22Rv1 (cell line): ENCODE results near the gene TSPYL1.
"Not testable (repeated sequence)": the region's sequence is repeated elsewhere in the genome, so short reads cannot be mapped to it uniquely, and the experiment has no call there.

Experiments
- H3K27ac ChIP-seq: fragments of 450-650 bp; 2 replicates; pipeline ENCODE4 v1.5.1; 2017
- CTCF ChIP-seq: fragments of 450-650 bp; IDR thresholded peaks from 2 replicates; pipeline ENCODE4 v1.5.1; 2017; ENCODE audit warnings: mild to moderate bottlenecking
- ZFX ChIP-seq: fragments of 450-650 bp; IDR thresholded peaks from 2 replicates; pipeline ENCODE4 v1.6.1; 2017; ENCODE audit warnings: antibody characterized with exemption, borderline replicate concordance

TSPYL1 gene

GRCh38 chr6:116323863-116324262 lies 44.1 kb upstream of the TSPYL1 start:
- no peak overlapping the region for H3K27ac ChIP-seq
- TF ChIP-seq ZFX (no peak), CTCF (no peak)

- H3K27ac ChIP-seq = not testable (repeated sequence)
These were observed 42.2 kb upstream of the TSPYL1 start for GRCh38 chr6:116321933-116322332.

- TF ChIP-seq CTCF (no peak), ZFX (no peak)
- no peak overlapping the region for H3K27ac ChIP-seq
These were observed 37.2 kb upstream of the TSPYL1 start for GRCh38 chr6:116316772-116317467.

- TF ChIP-seq ZFX = no peak
- TF ChIP-seq CTCF = no peak
- H3K27ac ChIP-seq = no peak overlapping the region
These were observed 35.1 kb upstream of the TSPYL1 start for GRCh38 chr6:116314878-116315277.

GRCh38 chr6:116314218-116314617 lies 34.5 kb upstream of the TSPYL1 start:
- H3K27ac ChIP-seq = no peak overlapping the region
- TF ChIP-seq ZFX (no peak), CTCF (no peak)

- no peak for TF ChIP-seq CTCF
- TF ChIP-seq ZFX = no peak
- H3K27ac ChIP-seq = no peak overlapping the region
These were observed 33.5 kb upstream of the TSPYL1 start for GRCh38 chr6:116313101-116313776.

- TF ChIP-seq CTCF (no peak), ZFX (no peak)
- H3K27ac ChIP-seq = no peak overlapping the region
These were observed 29.9 kb upstream of the TSPYL1 start for GRCh38 chr6:116309657-116310056.
